Measurements from ENCODE around the gene RPL36. TPM values are rescaled to one million over a fixed set of nuclear protein-coding genes. Genes with fewer than 3 reads are reported as not detected.

RPL36 gene
- total RNA-seq, 2 experiments from 2014 or later, result 1,036 to 1,058 TPM

DNA sequence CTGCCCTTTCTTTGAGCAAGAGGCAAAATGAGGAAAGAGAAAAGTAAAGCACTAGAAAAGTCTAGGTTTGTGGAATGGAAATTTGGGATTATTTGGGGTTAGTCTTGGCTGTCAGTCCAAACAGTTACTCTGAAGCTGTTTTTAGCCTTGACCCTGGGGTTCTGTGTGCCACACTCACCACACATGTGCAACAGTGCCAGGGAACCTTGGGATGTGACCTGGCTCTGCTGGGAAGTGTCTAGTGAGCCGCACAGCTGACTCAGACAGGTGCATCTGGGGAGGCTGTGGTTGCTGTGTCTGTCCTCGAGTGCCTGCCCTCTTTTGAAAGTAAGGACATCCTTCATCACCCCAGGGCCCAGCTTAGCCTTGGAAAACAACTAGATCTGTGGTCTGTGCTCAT lies 25.6 kb upstream of the RPL36 start:
- no peak for DNase-seq
- no peaks in the 10 kb centered on the region for H3K9me3 Mint-ChIP-seq
- no peak overlapping the region for H3K27ac Mint-ChIP-seq
- H3K36me3 Mint-ChIP-seq (ENCODE audit: low read depth), result peaks cover 72% of the 10 kb centered on the region
- no peak overlapping the region for H3K4me3 Mint-ChIP-seq
- no peaks in the 10 kb centered on the region for H3K27me3 Mint-ChIP-seq
- ChIA-PET CTCF (no interaction called here), POLR2A (interaction anchor here (1.3 kb wide), 1 partner anchor 12 kb away, joined by 4 read pairs; no protein-coding TSS in a partner anchor)
- peaks cover 4% of the 10 kb centered on the region for H3K4me1 Mint-ChIP-seq

DNA sequence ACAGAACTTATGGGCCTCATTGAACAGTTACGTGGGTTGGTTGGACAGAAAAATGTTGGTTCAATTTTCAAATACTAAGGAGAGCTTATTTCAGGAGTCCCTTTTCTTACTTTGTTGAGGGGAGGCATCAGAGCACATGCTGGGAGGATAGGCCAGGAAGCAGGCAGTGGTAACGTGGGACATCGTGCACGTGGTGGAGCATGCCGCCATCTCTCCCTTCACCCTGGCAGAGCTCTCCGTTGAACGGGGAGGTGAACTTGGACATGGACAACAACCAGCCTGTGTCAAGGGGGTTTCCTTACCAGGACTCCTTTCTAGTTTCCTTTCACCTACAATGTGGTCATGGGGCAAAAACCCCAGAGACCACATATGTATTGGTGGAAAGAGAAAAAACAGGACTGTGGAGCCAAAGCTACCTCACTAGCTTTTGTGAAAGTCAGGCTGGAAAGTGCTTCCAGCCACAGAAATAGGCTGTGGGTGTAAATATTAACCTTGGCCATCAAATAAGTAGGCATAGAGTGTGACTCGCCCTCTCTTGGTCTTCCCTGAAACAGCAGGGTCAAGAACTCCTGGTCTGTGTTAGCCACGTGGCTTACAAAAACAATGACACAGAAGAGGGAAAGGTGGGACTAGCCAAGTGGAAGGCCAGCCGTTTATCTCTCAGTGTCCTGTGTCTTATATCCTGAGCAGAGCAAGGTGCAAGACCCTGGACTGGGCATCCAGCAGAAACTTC lies 24.1 kb upstream of the RPL36 start:
- Mint-ChIP-seq H3K4me3 (no peak overlapping the region), H3K9me3 (no peaks in the 10 kb centered on the region), H3K27me3 (no peaks in the 10 kb centered on the region), H3K27ac (peak overlapping the region; percentile 32), H3K4me1 (peaks cover 4% of the 10 kb centered on the region), H3K36me3 (ENCODE audit: low read depth) (peaks cover 63% of the 10 kb centered on the region)
- DNase-seq, result no peak
- POLR2A ChIA-PET, result interaction anchor here (0.8 kb wide), 1 partner anchor 25 kb away, joined by 3 read pairs; no protein-coding TSS in a partner anchor
- CTCF ChIA-PET, result no interaction called here

DNA sequence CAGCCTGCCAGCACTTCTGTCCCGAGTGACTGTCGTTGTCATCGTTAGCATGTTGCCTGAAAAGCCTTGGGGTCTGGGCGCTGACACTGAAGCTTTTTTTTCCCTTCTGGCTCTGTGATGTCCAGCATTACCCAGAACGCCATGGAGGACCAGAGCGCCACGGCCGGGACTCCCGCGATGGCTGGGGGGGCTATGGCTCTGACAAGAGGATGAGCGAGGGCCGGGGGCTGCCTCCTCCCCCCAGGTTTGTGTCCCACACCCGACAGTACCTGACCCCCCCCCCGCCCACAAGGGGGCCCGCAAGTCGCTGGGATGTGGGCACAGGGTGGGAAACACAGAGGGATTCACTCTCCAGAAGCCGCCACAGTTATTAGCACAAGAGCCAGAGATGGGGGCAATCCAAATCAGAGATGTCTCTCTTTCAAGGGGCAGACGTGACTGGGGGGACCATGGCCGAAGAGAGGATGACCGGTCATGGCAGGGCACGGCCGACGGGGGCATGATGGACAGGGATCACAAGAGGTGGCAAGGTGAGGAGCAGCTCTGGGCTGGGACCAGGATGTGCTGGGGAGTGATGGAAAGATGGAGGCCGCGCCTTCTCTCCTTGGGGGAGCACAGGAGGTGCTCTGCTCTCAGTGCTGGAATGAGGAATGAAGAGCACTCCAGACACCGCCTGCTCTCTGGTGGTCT lies 23.0 kb upstream of the RPL36 start:
- Mint-ChIP-seq H3K27me3 (no peaks in the 10 kb centered on the region), H3K36me3 (ENCODE audit: low read depth) (peaks cover 56% of the 10 kb centered on the region), H3K9me3 (no peaks in the 10 kb centered on the region), H3K27ac (no peak overlapping the region), H3K4me3 (no peak overlapping the region), H3K4me1 (peaks cover 4% of the 10 kb centered on the region)
- DNase-seq, result no peak
- CTCF ChIA-PET, result no interaction called here
- POLR2A ChIA-PET, result interaction anchor here (0.8 kb wide), 1 partner anchor 24 kb away, joined by 3 read pairs; no protein-coding TSS in a partner anchor

DNA sequence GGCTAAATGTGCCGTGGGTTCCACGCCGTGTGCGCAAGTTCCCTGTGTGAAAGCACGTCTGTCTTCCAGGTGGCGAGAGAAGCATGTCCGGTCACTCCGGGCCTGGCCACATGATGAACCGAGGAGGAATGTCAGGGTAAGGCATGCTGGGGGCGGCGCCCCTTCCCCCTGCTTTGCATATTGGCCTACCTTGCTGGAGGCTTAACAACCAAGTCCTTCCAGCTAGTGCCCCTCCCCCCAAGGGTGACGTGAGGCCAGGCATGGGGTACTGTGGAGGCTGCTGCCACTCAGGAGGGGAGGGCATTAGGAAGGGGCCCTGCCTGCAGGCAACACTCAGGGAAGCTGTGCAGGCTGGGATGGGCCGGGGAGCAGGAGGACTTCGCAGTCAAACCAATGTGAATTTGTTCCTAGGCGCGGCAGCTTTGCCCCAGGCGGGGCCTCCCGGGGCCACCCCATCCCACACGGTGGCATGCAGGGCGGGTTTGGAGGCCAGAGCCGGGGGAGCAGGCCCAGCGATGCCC lies 22.3 kb upstream of the RPL36 start:
- POLR2A ChIA-PET, result no interaction called here
- no peaks in the 10 kb centered on the region for H3K9me3 Mint-ChIP-seq
- no peak overlapping the region for H3K4me3 Mint-ChIP-seq
- no peaks in the 10 kb centered on the region for H3K27me3 Mint-ChIP-seq
- H3K27ac Mint-ChIP-seq, result no peak overlapping the region
- H3K4me1 Mint-ChIP-seq, result peaks cover 4% of the 10 kb centered on the region
- no peak for DNase-seq
- CTCF ChIA-PET, result no interaction called here
- H3K36me3 Mint-ChIP-seq (ENCODE audit: low read depth), result peaks cover 55% of the 10 kb centered on the region

DNA sequence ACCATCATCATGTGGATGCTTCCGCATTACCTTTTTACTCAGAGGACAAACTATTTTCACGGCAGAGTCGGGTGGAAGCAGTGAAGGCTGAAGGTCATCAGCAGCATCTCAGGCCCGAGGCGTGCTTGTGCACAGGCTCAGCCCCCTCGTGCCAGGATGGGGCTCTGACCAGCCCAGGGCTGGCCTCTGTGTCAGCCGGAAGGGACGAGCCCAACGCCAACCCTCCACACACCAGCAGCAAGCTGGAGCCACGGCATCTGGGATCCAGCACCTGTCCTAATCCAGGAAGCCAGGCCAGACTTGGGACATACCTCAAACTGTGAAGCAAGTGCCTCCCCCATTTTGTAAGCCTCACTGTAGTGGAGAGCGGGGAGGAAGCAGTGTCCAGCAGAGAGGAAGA lies 20.9 kb upstream of the RPL36 start:
- Mint-ChIP-seq H3K27me3 (no peaks in the 10 kb centered on the region), H3K36me3 (ENCODE audit: low read depth) (peaks cover 51% of the 10 kb centered on the region), H3K27ac (no peak overlapping the region), H3K4me1 (peaks cover 4% of the 10 kb centered on the region), H3K4me3 (no peak overlapping the region), H3K9me3 (no peaks in the 10 kb centered on the region)
- ChIA-PET CTCF (no interaction called here), POLR2A (interaction anchor here (0.6 to 1.5 kb wide), 2 partner anchors 21 to 29 kb away, joined by 3 read pairs; no protein-coding TSS in a partner anchor)
- no peak for DNase-seq

DNA sequence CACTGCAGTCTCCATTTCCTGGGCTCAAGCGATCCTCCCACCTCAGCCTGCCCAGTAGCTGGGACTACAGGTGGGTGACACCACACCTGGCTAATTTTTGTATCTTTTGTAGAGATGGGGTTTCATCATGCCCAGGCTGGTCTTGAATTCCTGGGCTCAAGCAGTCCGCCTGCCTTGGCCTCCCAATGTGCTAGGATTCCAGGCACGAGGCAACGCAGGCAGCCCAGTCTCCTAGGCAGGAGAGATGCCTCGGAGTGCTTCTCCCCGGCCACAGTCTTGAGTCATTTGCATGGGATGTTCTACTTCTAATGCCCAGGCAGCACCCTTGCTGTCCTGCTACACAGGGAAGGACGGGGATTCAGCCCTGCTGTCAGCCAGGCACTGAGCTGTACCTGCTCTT lies 18.5 kb upstream of the RPL36 start:
- ChIA-PET CTCF (no interaction called here), POLR2A (no interaction called here)
- no peak for DNase-seq
- Mint-ChIP-seq H3K4me1 (no peaks in the 10 kb centered on the region), H3K27ac (no peak overlapping the region), H3K9me3 (no peaks in the 10 kb centered on the region), H3K27me3 (no peaks in the 10 kb centered on the region), H3K36me3 (ENCODE audit: low read depth) (peaks cover 32% of the 10 kb centered on the region), H3K4me3 (no peak overlapping the region)

DNA sequence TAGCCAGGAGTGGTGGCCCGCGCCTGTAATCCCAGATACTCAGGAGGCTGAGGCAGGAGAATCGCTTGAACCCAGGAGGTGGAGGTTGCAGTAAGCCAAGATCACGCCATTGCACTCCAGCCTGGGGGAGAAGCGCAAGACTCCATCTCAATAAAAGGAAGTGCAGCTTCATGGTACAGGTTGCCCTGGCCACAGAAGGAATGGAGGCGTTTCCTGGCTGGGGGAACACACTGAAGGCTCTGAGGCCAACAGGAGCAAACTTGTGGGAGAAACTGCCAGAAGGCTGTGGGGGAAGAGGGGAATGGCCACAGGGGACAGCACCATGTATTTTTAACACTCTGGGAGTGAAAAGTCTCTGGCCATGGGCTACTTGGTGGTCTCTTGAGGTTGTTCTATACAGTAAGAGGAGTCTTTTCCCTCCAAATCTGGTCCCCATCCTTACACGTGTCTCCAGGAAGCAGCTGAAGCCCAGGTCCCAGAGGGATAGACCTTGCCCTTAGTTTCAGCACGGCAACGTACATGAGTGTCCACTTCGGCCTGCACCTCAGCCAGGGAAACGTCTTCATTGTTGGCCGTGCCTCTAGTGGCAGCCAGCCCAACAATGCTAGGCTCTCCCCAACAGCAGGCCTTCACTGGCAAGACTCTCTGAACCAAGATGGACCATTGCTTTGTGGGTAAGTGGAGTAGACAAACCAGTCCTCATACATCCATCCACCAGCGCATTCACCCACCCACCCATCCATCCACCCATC lies 17.2 kb upstream of the RPL36 start:
- no peaks in the 10 kb centered on the region for H3K27me3 Mint-ChIP-seq
- ChIA-PET CTCF (no interaction called here), POLR2A (no interaction called here)
- H3K27ac Mint-ChIP-seq, result no peak overlapping the region
- H3K4me1 Mint-ChIP-seq, result no peaks in the 10 kb centered on the region
- H3K36me3 Mint-ChIP-seq (ENCODE audit: low read depth), result peaks cover 19% of the 10 kb centered on the region
- H3K9me3 Mint-ChIP-seq, result no peaks in the 10 kb centered on the region
- no peak for DNase-seq
- no peak overlapping the region for H3K4me3 Mint-ChIP-seq

DNA sequence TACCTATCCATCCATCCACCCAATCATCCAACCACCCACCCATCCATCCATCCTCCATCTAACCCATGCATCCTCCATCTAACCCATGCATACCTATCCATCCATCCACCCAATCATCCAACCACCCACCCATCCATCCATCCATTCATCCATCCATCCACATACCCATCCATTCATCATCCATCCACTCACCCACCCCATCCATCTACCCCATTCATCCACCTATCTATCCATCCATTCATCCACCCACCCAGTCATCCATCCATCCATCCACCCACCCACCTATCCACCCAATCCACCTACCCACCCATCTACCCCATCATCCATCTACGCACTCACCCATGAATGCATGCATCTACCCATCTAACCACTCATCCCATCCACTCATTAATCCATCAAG lies 16.3 kb upstream of the RPL36 start:
- DNase-seq, result no peak
- ChIA-PET CTCF (interaction anchor here (0.7 kb wide), 1 partner anchor 52 kb away, joined by 4 read pairs; no protein-coding TSS in a partner anchor), POLR2A (no interaction called here)
- Mint-ChIP-seq H3K27ac (no peak overlapping the region), H3K9me3 (no peaks in the 10 kb centered on the region), H3K36me3 (ENCODE audit: low read depth) (peaks cover 17% of the 10 kb centered on the region), H3K27me3 (no peaks in the 10 kb centered on the region), H3K4me1 (no peaks in the 10 kb centered on the region), H3K4me3 (no peak overlapping the region)

DNA sequence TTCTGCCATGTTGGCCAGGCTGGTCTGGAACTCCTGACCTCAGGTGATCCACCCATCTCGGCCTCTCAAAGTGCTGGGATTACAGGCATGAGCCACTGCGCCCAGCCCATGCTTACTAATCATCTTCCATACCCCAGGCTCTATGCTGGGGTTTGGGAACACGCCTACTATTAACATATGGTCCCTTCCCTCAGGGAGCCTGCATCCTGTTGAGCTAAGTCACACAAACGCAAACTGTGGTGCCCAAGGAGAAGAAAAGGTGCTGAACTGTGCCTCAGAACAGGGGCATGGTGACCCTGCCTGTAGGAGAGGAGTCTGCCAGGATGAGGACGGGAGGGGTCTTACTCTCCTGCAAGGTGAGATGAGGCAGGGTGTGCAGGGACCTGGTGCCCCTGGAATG lies 15.4 kb upstream of the RPL36 start:
- no peaks in the 10 kb centered on the region for H3K27me3 Mint-ChIP-seq

DNA sequence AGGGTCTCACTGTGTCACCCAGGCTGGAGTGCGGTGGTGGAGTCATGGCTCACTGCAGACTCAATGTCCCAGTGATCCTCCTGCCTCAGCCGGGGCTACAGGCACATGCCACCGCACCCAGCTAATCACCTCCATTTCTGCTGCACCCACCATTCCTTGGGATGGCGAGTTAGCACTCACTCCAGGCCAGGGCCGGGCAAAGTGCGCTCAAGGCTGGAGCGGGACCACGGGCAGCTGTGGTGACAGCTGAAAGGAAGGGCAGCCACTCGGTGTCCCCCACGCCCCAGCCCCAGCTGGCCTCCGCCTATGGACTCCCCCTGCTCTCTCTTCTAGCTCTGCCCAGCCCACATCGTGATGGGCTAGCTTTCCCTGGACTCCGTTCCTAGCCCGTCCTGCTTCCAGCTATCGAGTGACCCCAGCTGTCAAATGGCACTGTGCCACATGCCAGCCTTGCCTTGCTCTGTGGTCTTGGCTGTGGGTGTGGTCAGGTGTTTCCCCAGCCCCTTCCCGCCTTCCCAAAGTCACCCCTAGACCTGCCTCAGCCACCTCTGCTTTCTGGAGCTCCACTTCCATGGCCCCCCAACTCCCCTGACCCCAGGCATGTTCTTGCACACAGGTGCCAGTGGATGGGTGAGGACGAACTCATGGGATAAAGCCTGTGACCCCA lies 13.9 kb upstream of the RPL36 start:
- no peak for DNase-seq
- ChIA-PET CTCF (no interaction called here), POLR2A (interaction anchor here (1.0 to 1.1 kb wide), 2 partner anchors 11 to 54 kb away, joined by 3 to 4 read pairs; no protein-coding TSS in a partner anchor)
- Mint-ChIP-seq H3K27me3 (no peaks in the 10 kb centered on the region), H3K4me1 (peaks cover 13% of the 10 kb centered on the region), H3K36me3 (ENCODE audit: low read depth) (peaks cover 17% of the 10 kb centered on the region), H3K9me3 (no peaks in the 10 kb centered on the region), H3K4me3 (no peak overlapping the region), H3K27ac (no peak overlapping the region)

More for the DNA sequence above, 15.4 kb upstream of the RPL36 start:
- no peaks in the 10 kb centered on the region for H3K9me3 Mint-ChIP-seq
- H3K36me3 Mint-ChIP-seq (ENCODE audit: low read depth), result peaks cover 13% of the 10 kb centered on the region
- DNase-seq, result no peak
- POLR2A ChIA-PET, result no interaction called here
- no peak overlapping the region for H3K4me3 Mint-ChIP-seq
- CTCF ChIA-PET, result interaction anchor here (0.7 kb wide), 1 partner anchor 53 kb away, joined by 4 read pairs; no protein-coding TSS in a partner anchor
- H3K4me1 Mint-ChIP-seq, result peaks cover 8% of the 10 kb centered on the region
- H3K27ac Mint-ChIP-seq, result no peak overlapping the region

DNA sequence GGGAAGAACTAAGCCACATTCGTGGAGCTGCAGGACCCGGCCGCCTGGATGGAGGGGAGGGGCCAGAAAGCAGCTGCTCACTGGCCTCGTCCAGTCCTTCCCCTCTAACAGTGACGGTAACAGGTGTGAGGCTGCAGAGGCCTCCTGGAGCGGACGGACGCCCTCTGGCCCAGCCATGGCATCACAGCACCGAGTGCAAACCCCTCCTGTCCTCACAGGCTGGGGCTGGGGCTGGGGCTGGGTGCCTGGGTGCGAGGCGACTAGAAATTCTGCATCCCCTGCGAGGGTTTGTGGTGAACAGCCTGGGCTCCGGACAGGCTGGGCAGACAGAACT lies 13.4 kb upstream of the RPL36 start:
- CTCF ChIA-PET, result no interaction called here
- DNase-seq, result no peak
- Mint-ChIP-seq H3K36me3 (ENCODE audit: low read depth) (peaks cover 17% of the 10 kb centered on the region), H3K27me3 (peaks cover 3% of the 10 kb centered on the region), H3K4me3 (no peak overlapping the region), H3K4me1 (peaks cover 18% of the 10 kb centered on the region), H3K9me3 (no peaks in the 10 kb centered on the region), H3K27ac (no peak overlapping the region)
- POLR2A ChIA-PET, result interaction anchor here (1.1 kb wide), 1 partner anchor 12 kb away, joined by 4 read pairs; no protein-coding TSS in a partner anchor

DNA sequence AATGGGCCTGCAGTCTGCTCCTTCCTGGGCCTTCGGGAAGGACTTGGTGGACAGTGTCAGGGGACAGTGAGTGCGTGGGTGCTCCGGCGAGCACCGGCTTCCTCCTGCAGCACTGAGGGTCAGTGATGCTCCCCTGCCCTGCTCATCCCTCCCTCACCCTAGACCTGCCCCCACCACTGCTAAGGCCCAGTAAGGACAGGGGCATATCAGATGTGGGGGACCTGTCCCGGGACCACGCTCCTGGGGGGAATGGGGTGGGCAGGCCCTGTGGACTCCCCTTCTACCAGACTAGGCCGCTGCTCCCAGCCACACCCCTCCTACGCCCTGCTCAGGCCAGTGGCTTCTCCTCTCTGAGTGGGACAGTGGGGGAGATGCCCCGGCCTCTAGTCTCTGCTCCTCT lies 13.0 kb upstream of the RPL36 start:
- no peak overlapping the region for H3K4me3 Mint-ChIP-seq

More for the DNA sequence above, 13.0 kb upstream of the RPL36 start:
- ChIA-PET POLR2A (no interaction called here), CTCF (no interaction called here)
- H3K27me3 Mint-ChIP-seq, result peaks cover 6% of the 10 kb centered on the region
- no peak overlapping the region for H3K27ac Mint-ChIP-seq
- H3K9me3 Mint-ChIP-seq, result no peaks in the 10 kb centered on the region
- H3K4me1 Mint-ChIP-seq, result peaks cover 22% of the 10 kb centered on the region
- H3K36me3 Mint-ChIP-seq (ENCODE audit: low read depth), result peaks cover 17% of the 10 kb centered on the region
- DNase-seq, result no peak
